ENCODE results near the gene CFAP221. TPM values are rescaled to one million over a fixed set of nuclear protein-coding genes. Genes with fewer than 3 reads are reported as not detected.

Gene CFAP221
- total RNA-seq, 1 experiment from 2014 or later, result 0.20 TPM

GRCh38 chr2:119630121-119630520, 85.9 kb downstream of the CFAP221 start:
- Histone ChIP-seq H4K5ac (ENCODE audit: insufficient read length, low read depth, low read length) (no peak overlapping the region), H3K27me3 (ENCODE audit: insufficient read depth, low read length) (no peaks in the 10 kb centered on the region), H3K23ac (ENCODE audit: insufficient read length, low read depth, low read length) (no peak overlapping the region), H3K27ac (ENCODE audit: insufficient read length, low read depth, low read length) (no peak overlapping the region), H3K4ac (ENCODE audit: low read depth, low read length) (no peak overlapping the region), H2AFZ (ENCODE audit: low read length) (no peak overlapping the region), H4K91ac (ENCODE audit: insufficient read length, low read depth, low read length) (no peak overlapping the region), H3K9ac (ENCODE audit: extremely low read depth, insufficient read length, low read length) (no peak overlapping the region), H3K14ac (ENCODE audit: insufficient read depth, low read length) (no peak overlapping the region), H3T11ph (ENCODE audit: low read length) (no peak overlapping the region), H2AK5ac (ENCODE audit: insufficient read length, low read length) (no peak overlapping the region), H2BK15ac (ENCODE audit: low read depth, low read length) (no peak overlapping the region), H3K18ac (ENCODE audit: insufficient read length, low read depth, low read length) (no peak overlapping the region), H3K23me2 (ENCODE audit: insufficient read length, low read depth, low read length, poor library complexity, severe bottlenecking) (no peaks in the 10 kb centered on the region), H4K20me1 (ENCODE audit: control insufficient read depth, insufficient read depth, insufficient read length) (no peaks in the 10 kb centered on the region), H3K4me2 (ENCODE audit: insufficient read depth, insufficient read length, low read length) (no peak overlapping the region), H2BK5ac (ENCODE audit: insufficient read length, low read length) (no peak overlapping the region), H2BK12ac (ENCODE audit: insufficient read length, low read depth, low read length) (no peak overlapping the region), H3K56ac (ENCODE audit: insufficient read length, low read depth, low read length) (no peak overlapping the region), H3K9me3 (ENCODE audit: control insufficient read depth, low read depth, low read length) (no peaks in the 10 kb centered on the region), H3K4me1 (ENCODE audit: insufficient read depth, low read length) (no peaks in the 10 kb centered on the region), H4K8ac (replicated peaks; ENCODE audit: insufficient read length, low read depth, low read length) (no peak overlapping the region), H2BK120ac (ENCODE audit: low read depth, low read length, poor library complexity, severe bottlenecking) (no peak overlapping the region), H3K79me2 (ENCODE audit: insufficient read depth, low read length) (no peaks in the 10 kb centered on the region), H3K79me1 (ENCODE audit: insufficient read depth, low read depth, low read length, poor library complexity, severe bottlenecking) (no peaks in the 10 kb centered on the region), H2BK20ac (ENCODE audit: low read depth, low read length, poor library complexity, severe bottlenecking) (no peak overlapping the region)
- Mint-ChIP-seq H3K27me3 (ENCODE audit: low read depth) (peaks cover 3% of the 10 kb centered on the region), H3K36me3 (ENCODE audit: insufficient read depth in 1 of 3, low read depth in 3 of 3) (no peaks in the 10 kb centered on the region), H3K9me3 (peaks cover 5 to 10% of the 10 kb centered on the region in 2 experiments; a peak in 4 of 5 replicates), H3K4me1 (no peaks in the 10 kb centered on the region), H3K27ac (no peak overlapping the region), H3K4me3 (no peak overlapping the region)
- WGBS (ENCODE audit: extremely low coverage, insufficient read length, low lambda C conversion rate), result no CpG with 5 or more reads among the region's 4 CpGs
- DNase-seq, result no peak
- TF ChIP-seq, protein P1, sequence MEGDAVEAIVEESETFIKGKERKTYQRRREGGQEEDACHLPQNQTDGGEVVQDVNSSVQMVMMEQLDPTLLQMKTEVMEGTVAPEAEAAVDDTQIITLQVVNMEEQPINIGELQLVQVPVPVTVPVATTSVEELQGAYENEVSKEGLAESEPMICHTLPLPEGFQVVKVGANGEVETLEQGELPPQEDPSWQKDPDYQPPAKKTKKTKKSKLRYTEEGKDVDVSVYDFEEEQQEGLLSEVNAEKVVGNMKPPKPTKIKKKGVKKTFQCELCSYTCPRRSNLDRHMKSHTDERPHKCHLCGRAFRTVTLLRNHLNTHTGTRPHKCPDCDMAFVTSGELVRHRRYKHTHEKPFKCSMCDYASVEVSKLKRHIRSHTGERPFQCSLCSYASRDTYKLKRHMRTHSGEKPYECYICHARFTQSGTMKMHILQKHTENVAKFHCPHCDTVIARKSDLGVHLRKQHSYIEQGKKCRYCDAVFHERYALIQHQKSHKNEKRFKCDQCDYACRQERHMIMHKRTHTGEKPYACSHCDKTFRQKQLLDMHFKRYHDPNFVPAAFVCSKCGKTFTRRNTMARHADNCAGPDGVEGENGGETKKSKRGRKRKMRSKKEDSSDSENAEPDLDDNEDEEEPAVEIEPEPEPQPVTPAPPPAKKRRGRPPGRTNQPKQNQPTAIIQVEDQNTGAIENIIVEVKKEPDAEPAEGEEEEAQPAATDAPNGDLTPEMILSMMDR (conservative IDR thresholded peaks at IDR 0.05), result no peak

Measured in H9 (cell line).